ENCODE measurements around the gene CD44. TPM values are rescaled to one million over a fixed set of nuclear protein-coding genes. Genes with fewer than 3 reads are reported as not detected.
"Not testable (repeated sequence)": the region's sequence is repeated elsewhere in the genome, so short reads cannot be mapped to it uniquely, and the experiment has no call there.

Gene CD44
- total RNA-seq, result 100 to 1,000 TPM; 321 to 613 TPM

GRCh38 chr11:35138943-35139721 is at the start of gene CD44:
TSS of gene CD44 (plus strand) at chr11:35139171. CDS start at chr11:35139304, 133 bp downstream.
- H3K27ac ChIP-seq, result peak within 1 kb of the TSS; percentile 96 to 97
- no peaks in the 10 kb centered on the region for H3K27me3 ChIP-seq (replicated peaks; ENCODE audit: insufficient read depth)
- peaks cover 23 to 46% of the 10 kb centered on the region in 2 donors for H3K4me1 ChIP-seq (ENCODE audit: control insufficient read depth in 1 of 2, low read depth in 2 of 2)
- ATAC-seq (ENCODE audit: insufficient number of reproducible peaks, low FRiP score, low read depth) (peak; percentile 67), DNase-seq (ENCODE audit: low spot score) (peak; percentile 68)
- no peaks in the 10 kb centered on the region for H3K9me3 ChIP-seq
- no peaks in the 10 kb centered on the region for H3K36me3 ChIP-seq
- peak within 1 kb of the TSS; percentile 95 for H3K4me3 ChIP-seq
- TF ChIP-seq, protein P1, sequence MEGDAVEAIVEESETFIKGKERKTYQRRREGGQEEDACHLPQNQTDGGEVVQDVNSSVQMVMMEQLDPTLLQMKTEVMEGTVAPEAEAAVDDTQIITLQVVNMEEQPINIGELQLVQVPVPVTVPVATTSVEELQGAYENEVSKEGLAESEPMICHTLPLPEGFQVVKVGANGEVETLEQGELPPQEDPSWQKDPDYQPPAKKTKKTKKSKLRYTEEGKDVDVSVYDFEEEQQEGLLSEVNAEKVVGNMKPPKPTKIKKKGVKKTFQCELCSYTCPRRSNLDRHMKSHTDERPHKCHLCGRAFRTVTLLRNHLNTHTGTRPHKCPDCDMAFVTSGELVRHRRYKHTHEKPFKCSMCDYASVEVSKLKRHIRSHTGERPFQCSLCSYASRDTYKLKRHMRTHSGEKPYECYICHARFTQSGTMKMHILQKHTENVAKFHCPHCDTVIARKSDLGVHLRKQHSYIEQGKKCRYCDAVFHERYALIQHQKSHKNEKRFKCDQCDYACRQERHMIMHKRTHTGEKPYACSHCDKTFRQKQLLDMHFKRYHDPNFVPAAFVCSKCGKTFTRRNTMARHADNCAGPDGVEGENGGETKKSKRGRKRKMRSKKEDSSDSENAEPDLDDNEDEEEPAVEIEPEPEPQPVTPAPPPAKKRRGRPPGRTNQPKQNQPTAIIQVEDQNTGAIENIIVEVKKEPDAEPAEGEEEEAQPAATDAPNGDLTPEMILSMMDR (IDR thresholded peaks at IDR 0.05), result no peak

DNA sequence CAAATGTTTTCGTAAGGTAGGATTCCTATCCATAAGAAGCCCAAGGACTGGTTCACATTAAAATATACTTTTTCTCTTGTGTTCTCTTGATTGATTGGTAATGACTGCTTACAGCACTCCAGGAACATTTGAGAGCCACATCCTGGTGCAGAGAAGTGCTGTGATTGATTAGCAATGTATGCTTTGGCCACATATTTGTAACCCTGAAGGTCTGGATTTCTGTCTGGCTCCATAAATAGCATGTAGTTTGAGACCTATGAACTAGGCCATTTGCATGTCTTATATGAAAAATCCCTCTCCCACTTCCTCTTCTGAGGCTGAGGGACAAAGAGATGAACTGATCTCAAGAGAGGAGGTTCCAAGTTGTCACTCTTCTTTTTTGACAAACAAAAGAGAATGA is 49.3 kb upstream of the CD44 start:
- H3K4me1 ChIP-seq (ENCODE audit: control insufficient read depth in 1 of 2, low read depth in 2 of 2), result peaks cover 28 to 46% of the 10 kb centered on the region in 2 donors
- H3K9me3 ChIP-seq, result no peaks in the 10 kb centered on the region
- DNase-seq (ENCODE audit: low spot score) (no peak), ATAC-seq (ENCODE audit: insufficient number of reproducible peaks, low FRiP score, low read depth) (no peak)
- H3K36me3 ChIP-seq, result no peaks in the 10 kb centered on the region
- H3K27ac ChIP-seq, result no peak overlapping the region
- TF ChIP-seq, protein P1 (IDR thresholded peaks at IDR 0.05), result no peak
- no peaks in the 10 kb centered on the region for H3K27me3 ChIP-seq (replicated peaks; ENCODE audit: insufficient read depth)
- H3K4me3 ChIP-seq, result no peak overlapping the region

- TF ChIP-seq, protein P1 (IDR thresholded peaks at IDR 0.05), result no peak
- Histone ChIP-seq H3K4me3 (no peak overlapping the region), H3K27ac (no peak overlapping the region), H3K27me3 (replicated peaks; ENCODE audit: insufficient read depth) (no peaks in the 10 kb centered on the region), H3K4me1 (ENCODE audit: control insufficient read depth in 1 of 2, low read depth in 2 of 2) (peaks cover 28 to 42% of the 10 kb centered on the region in 2 donors), H3K36me3 (no peaks in the 10 kb centered on the region), H3K9me3 (no peaks in the 10 kb centered on the region)
- ATAC-seq (ENCODE audit: insufficient number of reproducible peaks, low FRiP score, low read depth), result no peak
- no peak for DNase-seq (ENCODE audit: low spot score)
Measured at GRCh38 chr11:35090125-35090524, 48.8 kb upstream of the CD44 start.

GRCh38 chr11:35090991-35091390 is 48.0 kb upstream of the CD44 start:
- peaks cover 21 to 33% of the 10 kb centered on the region in 2 donors for H3K4me1 ChIP-seq (ENCODE audit: control insufficient read depth in 1 of 2, low read depth in 2 of 2)
- H3K27me3 ChIP-seq (replicated peaks; ENCODE audit: insufficient read depth); H3K4me3 ChIP-seq; DNase-seq (ENCODE audit: low spot score); H3K36me3 ChIP-seq; H3K27ac ChIP-seq; H3K9me3 ChIP-seq; ATAC-seq (ENCODE audit: insufficient number of reproducible peaks, low FRiP score, low read depth): not testable (repeated sequence)

- Histone ChIP-seq H3K27me3 (replicated peaks; ENCODE audit: insufficient read depth) (no peaks in the 10 kb centered on the region), H3K36me3 (no peaks in the 10 kb centered on the region), H3K4me3 (no peak overlapping the region), H3K27ac (no peak overlapping the region), H3K4me1 (ENCODE audit: control insufficient read depth in 1 of 2, low read depth in 2 of 2) (peaks cover 0 to 41% of the 10 kb centered on the region in 2 donors), H3K9me3 (no peaks in the 10 kb centered on the region)
- no peak for ATAC-seq (ENCODE audit: insufficient number of reproducible peaks, low FRiP score, low read depth)
- TF ChIP-seq, protein P1 (IDR thresholded peaks at IDR 0.05), result no peak
- no peak for DNase-seq (ENCODE audit: low spot score)
Measured at GRCh38 chr11:35096723-35097122, 42.2 kb upstream of the CD44 start.

All from thoracic aorta (tissue), 2 donors.